ENCODE results near the gene TNRC18.

GRCh38 chr7:5452470-5452899 lies 28.9 kb upstream of the TNRC18 start:
- TF ChIP-seq EZH2phosphoT487 (IDR thresholded peaks at IDR 0.05; ENCODE audit: insufficient read depth, low read depth) (no peak), EZH2 (IDR thresholded peaks at IDR 0.05; ENCODE audit: insufficient read depth, poor library complexity, severe bottlenecking) (no peak)

Data from GM23248 (cell line).